HCEC 1CT (cell line): ENCODE data around the gene VEZF1.

Source experiments
- DNase-seq: peaks from one replicate; pipeline ENCODE4 v3.0.0-alpha.2; 2017

VEZF1 gene

GRCh38 chr17:57948169-57948554, 39.9 kb downstream of the VEZF1 start:
- no peak for DNase-seq

GRCh38 chr17:57947369-57947768, 40.7 kb downstream of the VEZF1 start:
- DNase-seq = no peak

- DNase-seq = peak; percentile 79
Measured at GRCh38 chr17:57946798-57947358, 41.2 kb downstream of the VEZF1 start.

GRCh38 chr17:57945996-57946797, 41.9 kb downstream of the VEZF1 start:
- DNase-seq = peak; percentile 62

- no peak for DNase-seq
Measured at GRCh38 chr17:57944908-57945307, 43.1 kb downstream of the VEZF1 start.

GRCh38 chr17:57943645-57944044, 44.4 kb downstream of the VEZF1 start:
- DNase-seq = no peak

- peak; percentile 45 for DNase-seq
Measured at GRCh38 chr17:57943140-57943539, 44.9 kb downstream of the VEZF1 start.

GRCh38 chr17:57941384-57942370, 46.4 kb downstream of the VEZF1 start:
- no peak for DNase-seq

GRCh38 chr17:57940653-57941329, 47.3 kb downstream of the VEZF1 start:
- DNase-seq = no peak

GRCh38 chr17:57940231-57940630, 47.8 kb downstream of the VEZF1 start:
- DNase-seq = no peak

- no peak for DNase-seq
Measured at GRCh38 chr17:57939797-57940196, 48.3 kb downstream of the VEZF1 start.

- DNase-seq = no peak
Measured at GRCh38 chr17:57938061-57938502, 50.0 kb downstream of the VEZF1 start.

- no peak for DNase-seq
Measured at GRCh38 chr17:57937492-57937891, 50.6 kb downstream of the VEZF1 start.

GRCh38 chr17:57935833-57936807, 51.9 kb downstream of the VEZF1 start:
- peak; percentile 46 for DNase-seq

- no peak for DNase-seq
Measured at GRCh38 chr17:57931488-57932137, 56.4 kb downstream of the VEZF1 start.

- DNase-seq = no peak
Measured at GRCh38 chr17:57930239-57930638, 57.8 kb downstream of the VEZF1 start.

- no peak for DNase-seq
Measured at GRCh38 chr17:57929386-57929785, 58.7 kb downstream of the VEZF1 start.

GRCh38 chr17:57928928-57929327, 59.1 kb downstream of the VEZF1 start:
- DNase-seq = no peak

- peak; percentile 25 for DNase-seq
Measured at GRCh38 chr17:57927048-57927723, 60.9 kb downstream of the VEZF1 start.

GRCh38 chr17:57926723-57927047, 61.4 kb downstream of the VEZF1 start:
- no peak for DNase-seq
